HCT116 (cell line): ENCODE data around the gene AP1S1. TPM values are rescaled to one million over a fixed set of nuclear protein-coding genes. Genes with fewer than 3 reads are reported as not detected.
A peak's percentile ranks its signal among the peaks of the same experiment; 100 is the strongest.

Experiments
- ATAC-seq: fragments of 200-7000 bp; cut with Tn5 transposase; 2 replicates; pipeline ENCODE4 v1.9.1; 2020; ENCODE audit warnings: mild to moderate bottlenecking, moderate library complexity
- BruUV-seq: library from RNA; stranded (reverse); fragments of 400-500 nt; replicated peaks from 2 replicates; lab custom pipeline; 2021; lab: Mats Ljungman, UMichigan
- CTCF ChIA-PET: fragments of 300-600 bp; sonication (Branson Sonifier 250); formaldehyde crosslinking; loops from one replicate; lab custom pipeline; 2021; ENCODE audit warnings: antibody characterized with exemption; lab: Charles Lee
- POLR2A ChIA-PET: fragments of 300-600, 350-600 bp; sonication (Branson Sonifier 250); formaldehyde crosslinking; loops from one replicate; lab custom pipeline; 2021; ENCODE audit warnings: antibody characterized with exemption; lab: Charles Lee
- RAD21 ChIA-PET, 2 experiments: fragments of 300-600 bp; sonication (Branson Sonifier 250); formaldehyde crosslinking; loops; one replicate each; lab custom pipeline; 2023; ENCODE audit warnings: low total read pairs in 2 of 2; ENCODE audit not compliant: uncharacterized antibody in 2 of 2, unreplicated experiment in 2 of 2, low non-redundant PET in 1 of 2; lab: Charles Lee
- DNase-seq: peaks from one replicate; pipeline ENCODE4 v3.0.0-alpha.2; 2010; ENCODE audit warnings: low read depth, low spot score
- H2AFZ ChIP-seq: fragments of 200-600 bp; shearing (Covaris generic), sonication (generic); 2 replicates; pipeline ENCODE4 v1.6.1; 2017; ENCODE audit warnings: low read depth, mixed run types, mixed read lengths, antibody characterized with exemption, low read length; ENCODE audit not compliant: poor library complexity, severe bottlenecking
- H3K27ac ChIP-seq: 2 replicates; pipeline ENCODE4 v1.5.1; 2012; ENCODE audit warnings: low read depth, low read length
- H3K27me3 ChIP-seq: fragments of 200-600 bp; sonication (generic); 2 replicates; pipeline ENCODE4 v1.6.1; 2016; ENCODE audit warnings: mixed run types, low read length, mixed read lengths; ENCODE audit not compliant: insufficient read depth
- H3K36me3 ChIP-seq, 2 experiments: fragments of 200-500 bp in 1 of 2; fragments of 200-600 bp in 1 of 2; sonication (Bioruptor generic) in 1 of 2; sonication (generic) in 1 of 2; 2 replicates each; pipeline versions ENCODE4 v1.5.1 to v1.6.1; 2014 to 2016; ENCODE audit warnings: low read length in 2 of 2, inconsistent platforms in 1 of 2, mixed read lengths in 1 of 2, mixed run types in 1 of 2; ENCODE audit not compliant: insufficient read depth in 2 of 2, control insufficient read depth in 1 of 2
- H3K4me1 ChIP-seq, 2 experiments: fragments of 200-600 bp in 1 of 2; sonication (generic) in 1 of 2; 2 replicates each; pipeline versions ENCODE4 v1.5.1 to v1.6.1; 2012 to 2017; ENCODE audit warnings: low read length in 2 of 2, inconsistent platforms in 1 of 2, mild to moderate bottlenecking in 1 of 2, mixed read lengths in 1 of 2, mixed run types in 1 of 2, moderate library complexity in 1 of 2; ENCODE audit not compliant: insufficient read depth in 2 of 2, control insufficient read depth in 1 of 2
- H3K4me2 ChIP-seq: fragments of 200-600 bp; sonication (generic); 2 replicates; pipeline ENCODE4 v1.6.1; 2017; ENCODE audit warnings: mixed run types, low read length, mixed read lengths
- H3K4me3 ChIP-seq, 2 experiments: fragments of 200-600 bp in 1 of 2; sonication (generic) in 1 of 2; replicated peaks in 1 of 2; 2 replicates each; pipeline ENCODE4 v1.5.1; 2011 to 2016; ENCODE audit warnings: low read length in 2 of 2, control low read depth in 1 of 2, low read depth in 1 of 2, mild to moderate bottlenecking in 1 of 2, mixed read lengths in 1 of 2, mixed run types in 1 of 2
- H3K79me2 ChIP-seq: fragments of 200-600 bp; sonication (generic); 2 replicates; pipeline ENCODE4 v1.6.1; 2017; ENCODE audit warnings: mild to moderate bottlenecking, mixed run types, low read length, moderate library complexity, mixed read lengths; ENCODE audit not compliant: insufficient read depth
- H3K9ac ChIP-seq: fragments of 200-600 bp; sonication (generic); 2 replicates; pipeline ENCODE4 v1.6.1; 2016; ENCODE audit warnings: low read length, mixed read lengths
- H3K9me2 ChIP-seq: fragments of 200-600 bp; sonication (generic), shearing (Covaris generic); 2 replicates; pipeline ENCODE4 v1.6.1; 2017; ENCODE audit warnings: mixed run types, mild to moderate bottlenecking, moderate library complexity; ENCODE audit not compliant: insufficient read depth
- H3K9me3 ChIP-seq, 2 experiments: fragments of 200-500 bp in 1 of 2; fragments of 200-600 bp in 1 of 2; sonication (Bioruptor generic) in 1 of 2; sonication (generic) in 1 of 2; 2 replicates each; pipeline ENCODE4 v1.6.1; 2014 to 2017; ENCODE audit warnings: low read length in 2 of 2, mixed read lengths in 2 of 2, inconsistent platforms in 1 of 2, low read depth in 1 of 2, mild to moderate bottlenecking in 1 of 2, mixed run types in 1 of 2, moderate library complexity in 1 of 2; ENCODE audit not compliant: control insufficient read depth in 1 of 2, insufficient read depth in 1 of 2
- H4K20me1 ChIP-seq: fragments of 200-600 bp; sonication (generic), shearing (Covaris generic); 2 replicates; pipeline ENCODE4 v1.6.1; 2017; ENCODE audit warnings: mixed run types, mild to moderate bottlenecking, moderate library complexity; ENCODE audit not compliant: insufficient read depth
- CEBPB ChIP-seq: IDR thresholded peaks from 2 replicates; pipeline ENCODE4 v1.6.1; 2012; ENCODE audit warnings: low read depth
- FOSL1 ChIP-seq: IDR thresholded peaks from 2 replicates; pipeline ENCODE4 v1.6.1; 2012; ENCODE audit warnings: low read depth
- JUND ChIP-seq: IDR thresholded peaks from 2 replicates; pipeline ENCODE4 v1.6.1; 2012
- POLR2AphosphoS5 ChIP-seq: IDR thresholded peaks from 2 replicates; pipeline ENCODE4 v1.6.1; 2011; ENCODE audit warnings: mild to moderate bottlenecking, low read depth, low read length, moderate library complexity
- SIN3A ChIP-seq: IDR thresholded peaks from 2 replicates; pipeline ENCODE4 v1.6.1; 2012; ENCODE audit warnings: low read depth
- SP1 ChIP-seq: IDR thresholded peaks from 2 replicates; pipeline ENCODE4 v1.6.1; 2012; ENCODE audit warnings: low read depth
- SRF ChIP-seq: IDR thresholded peaks from 2 replicates; pipeline ENCODE4 v1.6.1; 2012; ENCODE audit warnings: low read depth
- TCF7L2 ChIP-seq: IDR thresholded peaks from 2 replicates; pipeline ENCODE4 v1.7.0; 2011; ENCODE audit warnings: borderline replicate concordance, inconsistent platforms; ENCODE audit not compliant: insufficient read depth, insufficient read length; ENCODE audit errors: extremely low read depth
- YY1 ChIP-seq: IDR thresholded peaks from 2 replicates; pipeline ENCODE4 v1.6.1; 2011; ENCODE audit warnings: low read length, low read depth, moderate library complexity, mild to moderate bottlenecking; ENCODE audit not compliant: insufficient replicate concordance; ENCODE audit errors: extremely low read depth
- ZNF274 ChIP-seq: fragments of 200-500 bp; sonication (Bioruptor generic); IDR thresholded peaks from 2 replicates; pipeline ENCODE4 v1.6.1; 2014; ENCODE audit warnings: mild to moderate bottlenecking, low read depth, low read length, inconsistent platforms
- intact Hi-C: fragments of 100-400 bp; cut with micrococcal nuclease; formaldehyde crosslinking; loops from 2 replicates; pipeline ENCODE4 v1.10.0; 2022
- total RNA-seq: library from RNA; stranded (reverse); gene quantifications from one replicate; pipeline ENCODE4 v1.2.1, GENCODE V29; 2021; ENCODE audit not compliant: unreplicated experiment
- TF ChIP-seq, protein P1 (sequence below): IDR thresholded peaks from 2 replicates; pipeline ENCODE4 v1.6.1; 2012; ENCODE audit warnings: low read depth
- TF ChIP-seq, protein P2 (sequence below), 3 experiments: fragments of 200-600 bp in 1 of 3; sonication (generic) in 1 of 3; IDR thresholded peaks in 2 of 3; conservative IDR thresholded peaks in 1 of 3; 2 replicates each; pipeline ENCODE4 v1.5.1; 2012 to 2017; ENCODE audit warnings: low read depth in 2 of 3, low read length in 2 of 3, antibody characterized with exemption in 1 of 3, borderline replicate concordance in 1 of 3, control low read depth in 1 of 3, mild to moderate bottlenecking in 1 of 3, mixed read lengths in 1 of 3, mixed run types in 1 of 3, moderate library complexity in 1 of 3; ENCODE audit not compliant: insufficient read depth in 1 of 3

The AP1S1 gene
- total RNA-seq, 1 experiment from 2014 or later, result 130 TPM

DNA sequence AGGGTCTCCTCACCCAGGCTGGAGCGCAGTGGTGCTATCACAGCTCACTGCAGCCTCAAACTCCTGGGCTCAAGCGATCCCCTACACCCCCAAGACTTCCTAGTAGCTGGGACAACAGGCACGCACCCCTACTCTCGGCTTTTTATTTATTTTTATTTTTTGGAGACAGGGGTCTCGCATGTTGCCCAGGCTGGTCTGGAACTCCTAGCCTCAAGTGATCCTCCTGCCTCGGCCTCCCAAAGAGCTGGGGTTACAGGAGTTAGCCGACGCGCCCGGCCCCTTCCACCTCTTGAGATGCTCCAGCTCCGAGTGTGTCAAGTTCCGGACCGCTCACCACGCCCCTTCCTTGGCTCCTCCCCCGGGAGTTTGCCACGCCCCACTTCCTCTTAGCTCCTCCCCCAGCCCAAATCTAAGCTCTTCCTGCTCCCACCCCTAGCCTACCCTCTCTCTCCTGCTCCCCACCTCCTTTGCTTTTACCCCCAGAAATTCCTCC, 19.5 kb downstream of the AP1S1 start:
- Histone ChIP-seq H3K4me2 (peak overlapping the region; percentile 97), H3K27me3 (no peaks in the 10 kb centered on the region), H3K4me3 (peak overlapping the region; percentile 49 to 63), H3K79me2 (no peaks in the 10 kb centered on the region), H3K36me3 (no peaks in the 10 kb centered on the region), H3K27ac (peak overlapping the region; percentile 67), H2AFZ (peak overlapping the region; percentile 44), H3K9me2 (no peaks in the 10 kb centered on the region), H3K9ac (peak overlapping the region; percentile 72), H3K9me3 (no peaks in the 10 kb centered on the region), H3K4me1 (peaks cover 24 to 47% of the 10 kb centered on the region in 2 experiments), H4K20me1 (no peaks in the 10 kb centered on the region)
- intact Hi-C loops, result no loop called here
- CTCF ChIA-PET, result interaction anchor here (0.9 to 2.9 kb wide), 7 partner anchors 9 to 109 kb away, joined by 3 to 20 read pairs (median 4); partner anchors contain the start of gene VGF
- RAD21 ChIA-PET, result interaction anchor here in 1 of 2 experiments (0.8 to 1.0 kb wide), 2 partner anchors 19 to 30 kb away, joined by 3 to 4 read pairs; no protein-coding TSS in a partner anchor
- ATAC-seq, result peak; percentile 82
- peak; percentile 80 for DNase-seq
- no TSS peak for BruUV-seq
- TF ChIP-seq POLR2AphosphoS5, result peak; percentile 81
- no peak for TF ChIP-seq YY1
- POLR2A ChIA-PET, result interaction anchor here (0.6 to 2.1 kb wide), 12 partner anchors 9 to 272 kb away, joined by 3 to 23 read pairs (median 5); partner anchors contain the start of genes FIS1, MOGAT3, PLOD3 and SERPINE1

DNA sequence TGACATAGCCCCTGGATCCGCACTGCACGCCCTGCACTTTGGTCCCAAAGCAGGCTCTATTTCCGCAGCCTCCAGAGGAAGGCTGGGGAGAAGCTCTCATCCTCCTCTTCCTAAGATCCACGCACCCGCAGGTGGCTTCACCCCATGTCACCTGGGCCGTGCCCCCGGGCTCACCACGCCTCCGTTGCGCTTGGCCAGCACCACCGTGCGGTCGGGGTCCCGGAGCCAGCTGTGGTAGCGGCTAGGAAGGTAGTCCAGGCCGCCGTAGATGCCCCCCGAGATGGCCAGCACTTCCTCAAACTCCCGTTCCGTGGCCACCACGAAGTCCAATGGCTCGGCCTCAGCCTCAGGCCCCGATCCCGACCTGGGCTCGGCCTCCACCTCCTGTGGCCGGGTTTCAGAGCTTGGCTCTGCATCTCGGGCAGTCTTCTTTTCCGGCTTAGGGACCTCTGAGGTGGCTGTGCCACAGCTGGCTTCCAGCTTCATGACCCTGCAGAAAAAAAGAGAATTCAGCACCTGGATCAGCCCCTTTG, 20.1 kb downstream of the AP1S1 start:
- Histone ChIP-seq H3K9me2 (no peaks in the 10 kb centered on the region), H2AFZ (peak overlapping the region; percentile 44), H3K4me3 (peak overlapping the region in 1 of 2 experiments; percentile 63; a peak in 1 of 4 replicates), H3K79me2 (no peaks in the 10 kb centered on the region), H3K9ac (no peak overlapping the region), H3K4me1 (peaks cover 18 to 41% of the 10 kb centered on the region in 2 experiments), H3K9me3 (no peaks in the 10 kb centered on the region), H3K4me2 (peak overlapping the region; percentile 97), H4K20me1 (no peaks in the 10 kb centered on the region), H3K27ac (peak overlapping the region; percentile 67), H3K36me3 (no peaks in the 10 kb centered on the region), H3K27me3 (no peaks in the 10 kb centered on the region)
- ChIA-PET CTCF (interaction anchor here (0.9 to 2.9 kb wide), 7 partner anchors 8 to 108 kb away, joined by 3 to 20 read pairs (median 4); partner anchors contain the start of gene VGF), POLR2A (interaction anchor here (0.6 to 2.1 kb wide), 12 partner anchors 8 to 271 kb away, joined by 3 to 23 read pairs (median 5); partner anchors contain the start of genes FIS1, MOGAT3, PLOD3 and SERPINE1), RAD21 (interaction anchor here in 1 of 2 experiments (0.8 to 1.0 kb wide), 2 partner anchors 18 to 30 kb away, joined by 3 to 4 read pairs; no protein-coding TSS in a partner anchor)
- BruUV-seq, result TSS peak; percentile 98
- no peak for DNase-seq
- intact Hi-C loops, result no loop called here
- peak; percentile 7; the same call in 1 of the 2 replicates for ATAC-seq
- no peak for TF ChIP-seq YY1
- TF ChIP-seq, protein P1, sequence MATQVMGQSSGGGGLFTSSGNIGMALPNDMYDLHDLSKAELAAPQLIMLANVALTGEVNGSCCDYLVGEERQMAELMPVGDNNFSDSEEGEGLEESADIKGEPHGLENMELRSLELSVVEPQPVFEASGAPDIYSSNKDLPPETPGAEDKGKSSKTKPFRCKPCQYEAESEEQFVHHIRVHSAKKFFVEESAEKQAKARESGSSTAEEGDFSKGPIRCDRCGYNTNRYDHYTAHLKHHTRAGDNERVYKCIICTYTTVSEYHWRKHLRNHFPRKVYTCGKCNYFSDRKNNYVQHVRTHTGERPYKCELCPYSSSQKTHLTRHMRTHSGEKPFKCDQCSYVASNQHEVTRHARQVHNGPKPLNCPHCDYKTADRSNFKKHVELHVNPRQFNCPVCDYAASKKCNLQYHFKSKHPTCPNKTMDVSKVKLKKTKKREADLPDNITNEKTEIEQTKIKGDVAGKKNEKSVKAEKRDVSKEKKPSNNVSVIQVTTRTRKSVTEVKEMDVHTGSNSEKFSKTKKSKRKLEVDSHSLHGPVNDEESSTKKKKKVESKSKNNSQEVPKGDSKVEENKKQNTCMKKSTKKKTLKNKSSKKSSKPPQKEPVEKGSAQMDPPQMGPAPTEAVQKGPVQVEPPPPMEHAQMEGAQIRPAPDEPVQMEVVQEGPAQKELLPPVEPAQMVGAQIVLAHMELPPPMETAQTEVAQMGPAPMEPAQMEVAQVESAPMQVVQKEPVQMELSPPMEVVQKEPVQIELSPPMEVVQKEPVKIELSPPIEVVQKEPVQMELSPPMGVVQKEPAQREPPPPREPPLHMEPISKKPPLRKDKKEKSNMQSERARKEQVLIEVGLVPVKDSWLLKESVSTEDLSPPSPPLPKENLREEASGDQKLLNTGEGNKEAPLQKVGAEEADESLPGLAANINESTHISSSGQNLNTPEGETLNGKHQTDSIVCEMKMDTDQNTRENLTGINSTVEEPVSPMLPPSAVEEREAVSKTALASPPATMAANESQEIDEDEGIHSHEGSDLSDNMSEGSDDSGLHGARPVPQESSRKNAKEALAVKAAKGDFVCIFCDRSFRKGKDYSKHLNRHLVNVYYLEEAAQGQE, result no peak
- TF ChIP-seq FOSL1, result no peak
- TF ChIP-seq SP1, result no peak
- TF ChIP-seq CEBPB, result no peak
- no peak for TF ChIP-seq JUND
- TF ChIP-seq, protein P2, sequence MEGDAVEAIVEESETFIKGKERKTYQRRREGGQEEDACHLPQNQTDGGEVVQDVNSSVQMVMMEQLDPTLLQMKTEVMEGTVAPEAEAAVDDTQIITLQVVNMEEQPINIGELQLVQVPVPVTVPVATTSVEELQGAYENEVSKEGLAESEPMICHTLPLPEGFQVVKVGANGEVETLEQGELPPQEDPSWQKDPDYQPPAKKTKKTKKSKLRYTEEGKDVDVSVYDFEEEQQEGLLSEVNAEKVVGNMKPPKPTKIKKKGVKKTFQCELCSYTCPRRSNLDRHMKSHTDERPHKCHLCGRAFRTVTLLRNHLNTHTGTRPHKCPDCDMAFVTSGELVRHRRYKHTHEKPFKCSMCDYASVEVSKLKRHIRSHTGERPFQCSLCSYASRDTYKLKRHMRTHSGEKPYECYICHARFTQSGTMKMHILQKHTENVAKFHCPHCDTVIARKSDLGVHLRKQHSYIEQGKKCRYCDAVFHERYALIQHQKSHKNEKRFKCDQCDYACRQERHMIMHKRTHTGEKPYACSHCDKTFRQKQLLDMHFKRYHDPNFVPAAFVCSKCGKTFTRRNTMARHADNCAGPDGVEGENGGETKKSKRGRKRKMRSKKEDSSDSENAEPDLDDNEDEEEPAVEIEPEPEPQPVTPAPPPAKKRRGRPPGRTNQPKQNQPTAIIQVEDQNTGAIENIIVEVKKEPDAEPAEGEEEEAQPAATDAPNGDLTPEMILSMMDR (IDR thresholded peaks at IDR 0.05 in 2 of 3, conservative IDR thresholded peaks at IDR 0.05 in 1 of 3; ENCODE audit: borderline replicate concordance in 1 of 3, insufficient read depth in 1 of 3, low read depth in 2 of 3, low read length in 2 of 3), result no peak
- TF ChIP-seq TCF7L2, result no peak
- TF ChIP-seq ZNF274, result no peak
- TF ChIP-seq SRF, result no peak
- TF ChIP-seq SIN3A, result no peak
- TF ChIP-seq POLR2AphosphoS5, result no peak
